Tibial nerve (tissue), 4 donors: ENCODE data around the gene TRAPPC3L. TPM values are rescaled to one million over a fixed set of nuclear protein-coding genes. Genes with fewer than 3 reads are reported as not detected.
"Not testable (repeated sequence)": the region's sequence is repeated elsewhere in the genome, so short reads cannot be mapped to it uniquely, and the experiment has no call there.

Experiments used
- DNase-seq, 2 donors: peaks; one replicate each; pipeline ENCODE4 v3.0.0-alpha.2; 2019; ENCODE audit warnings: low spot score in 2 of 2
- H3K27ac ChIP-seq, 4 donors: fragments of 200-600 bp; sonication (generic) in 3 of 4; one replicate each; pipeline ENCODE4 v1.5.1; 2017 to 2019; ENCODE audit warnings: mild to moderate bottlenecking in 1 of 4
- H3K27me3 ChIP-seq, 2 donors: fragments of 200-600 bp; sonication (generic) in 1 of 2; one replicate each; pipeline versions ENCODE4 v1.5.1 to v1.6.0; 2017 to 2019
- H3K36me3 ChIP-seq, 3 donors: fragments of 200-600 bp; sonication (generic); one replicate each; pipeline ENCODE4 v1.5.1; 2018 to 2019
- H3K4me1 ChIP-seq, 4 donors: fragments of 200-600 bp; sonication (generic) in 3 of 4; one replicate each; pipeline ENCODE4 v1.5.1; 2017 to 2019
- H3K4me3 ChIP-seq, 4 donors: fragments of 200-600 bp; sonication (generic) in 3 of 4; one replicate each; pipeline ENCODE4 v1.5.1; 2017 to 2019; ENCODE audit warnings: mild to moderate bottlenecking in 1 of 4, moderate library complexity in 1 of 4
- H3K9me3 ChIP-seq, 4 donors: fragments of 200-600 bp; sonication (generic) in 3 of 4; one replicate each; pipeline ENCODE4 v1.5.1; 2017 to 2019
- EP300 ChIP-seq, 2 donors: sonication (generic); formaldehyde crosslinking; IDR thresholded peaks; one replicate each; pipeline ENCODE4 v1.6.1; 2017; ENCODE audit warnings: antibody characterized with exemption in 2 of 2, mild to moderate bottlenecking in 1 of 2
- POLR2A ChIP-seq, 2 donors: fragments of 450-650 bp; IDR thresholded peaks; one replicate each; pipeline ENCODE4 v1.6.1; 2017; ENCODE audit warnings: antibody characterized with exemption in 2 of 2, mild to moderate bottlenecking in 2 of 2, moderate library complexity in 2 of 2
- WGBS, 2 donors: methylation state at CpG; one replicate each; pipeline ENCODE4 v1.1.5; 2018; 5-methylcytosine and 5-hydroxymethylcytosine counted together
- total RNA-seq, 4 donors: library from RNA; depleted of rRNA; stranded (reverse); fragments of >200 nt; gene quantifications; one replicate each; pipeline ENCODE4 v1.1.0, GENCODE V29; 2016
- TF ChIP-seq, protein P1 (sequence below), 5 experiments: fragments of 200-600 bp in 3 of 5; fragments of 450-650 bp in 2 of 5; sonication (generic) in 3 of 5; IDR thresholded peaks; one replicate each; pipeline ENCODE4 v1.5.1; 2016 to 2019; ENCODE audit warnings: antibody characterized with exemption in 5 of 5, mild to moderate bottlenecking in 3 of 5, moderate library complexity in 2 of 5

The TRAPPC3L gene
- total RNA-seq, 4 donors from 2014 or later: 0.21 TPM; not detected in 3

DNA sequence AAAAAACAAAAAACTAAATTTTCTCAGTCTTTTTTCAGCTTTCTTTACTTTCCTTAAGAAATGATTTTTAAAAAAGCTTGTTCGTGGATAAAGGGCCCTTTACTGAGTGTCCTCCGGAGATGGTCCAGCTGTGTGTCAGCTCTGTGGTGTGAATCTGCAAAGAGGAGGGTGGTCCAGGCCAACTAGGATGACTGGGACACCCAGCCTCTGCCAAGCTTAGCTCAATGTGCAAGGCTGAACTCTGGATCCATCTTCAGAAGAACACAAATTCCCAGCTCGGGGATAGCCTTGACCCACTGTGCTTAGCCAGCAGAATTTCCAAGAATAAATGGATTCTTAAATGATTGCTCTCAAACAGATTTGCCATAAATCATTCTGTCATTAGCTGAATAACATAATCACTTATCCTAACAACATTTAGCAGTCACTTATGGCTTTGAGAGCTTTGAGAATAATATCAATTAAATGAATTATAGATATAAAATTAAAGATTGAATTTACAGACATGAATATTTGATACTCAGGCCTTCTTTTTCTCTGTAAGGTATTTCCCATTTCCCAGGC, 48.3 kb downstream of the TRAPPC3L start:
- 34 to 41% methylated on average over 3 of the region's 3 CpGs for WGBS, 2 donors
- no peaks in the 10 kb centered on the region for H3K4me1 ChIP-seq
- H3K27ac ChIP-seq: no peak overlapping the region
- no peaks in the 10 kb centered on the region for H3K27me3 ChIP-seq
- no peaks in the 10 kb centered on the region for H3K9me3 ChIP-seq
- H3K4me3 ChIP-seq: no peak overlapping the region
- TF ChIP-seq EP300 (IDR thresholded peaks at IDR 0.05) (no peak), POLR2A (IDR thresholded peaks at IDR 0.05) (no peak)
- TF ChIP-seq, protein P1, sequence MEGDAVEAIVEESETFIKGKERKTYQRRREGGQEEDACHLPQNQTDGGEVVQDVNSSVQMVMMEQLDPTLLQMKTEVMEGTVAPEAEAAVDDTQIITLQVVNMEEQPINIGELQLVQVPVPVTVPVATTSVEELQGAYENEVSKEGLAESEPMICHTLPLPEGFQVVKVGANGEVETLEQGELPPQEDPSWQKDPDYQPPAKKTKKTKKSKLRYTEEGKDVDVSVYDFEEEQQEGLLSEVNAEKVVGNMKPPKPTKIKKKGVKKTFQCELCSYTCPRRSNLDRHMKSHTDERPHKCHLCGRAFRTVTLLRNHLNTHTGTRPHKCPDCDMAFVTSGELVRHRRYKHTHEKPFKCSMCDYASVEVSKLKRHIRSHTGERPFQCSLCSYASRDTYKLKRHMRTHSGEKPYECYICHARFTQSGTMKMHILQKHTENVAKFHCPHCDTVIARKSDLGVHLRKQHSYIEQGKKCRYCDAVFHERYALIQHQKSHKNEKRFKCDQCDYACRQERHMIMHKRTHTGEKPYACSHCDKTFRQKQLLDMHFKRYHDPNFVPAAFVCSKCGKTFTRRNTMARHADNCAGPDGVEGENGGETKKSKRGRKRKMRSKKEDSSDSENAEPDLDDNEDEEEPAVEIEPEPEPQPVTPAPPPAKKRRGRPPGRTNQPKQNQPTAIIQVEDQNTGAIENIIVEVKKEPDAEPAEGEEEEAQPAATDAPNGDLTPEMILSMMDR (IDR thresholded peaks at IDR 0.05): no peak
- DNase-seq: no peak
- no peaks in the 10 kb centered on the region for H3K36me3 ChIP-seq

DNA sequence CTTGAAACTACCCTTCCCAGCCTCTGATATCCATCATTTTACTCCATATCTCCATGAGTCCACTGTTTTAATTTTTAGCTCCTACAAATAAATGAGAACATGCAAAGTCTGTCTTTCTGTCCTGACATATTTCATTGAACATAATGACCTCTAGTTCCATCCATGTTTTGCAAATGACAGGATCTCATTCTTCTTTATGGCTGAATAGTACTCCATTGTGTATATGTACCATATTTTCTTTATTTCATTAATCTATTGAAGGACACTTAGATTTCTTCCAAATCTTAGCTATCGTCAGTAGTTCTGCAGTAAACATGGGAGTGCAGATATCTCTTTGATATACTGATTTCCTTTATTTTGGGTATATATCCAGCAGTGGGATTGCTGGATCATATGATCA, 50.3 kb downstream of the TRAPPC3L start:
- not testable (repeated sequence) for H3K9me3 ChIP-seq

DNA sequence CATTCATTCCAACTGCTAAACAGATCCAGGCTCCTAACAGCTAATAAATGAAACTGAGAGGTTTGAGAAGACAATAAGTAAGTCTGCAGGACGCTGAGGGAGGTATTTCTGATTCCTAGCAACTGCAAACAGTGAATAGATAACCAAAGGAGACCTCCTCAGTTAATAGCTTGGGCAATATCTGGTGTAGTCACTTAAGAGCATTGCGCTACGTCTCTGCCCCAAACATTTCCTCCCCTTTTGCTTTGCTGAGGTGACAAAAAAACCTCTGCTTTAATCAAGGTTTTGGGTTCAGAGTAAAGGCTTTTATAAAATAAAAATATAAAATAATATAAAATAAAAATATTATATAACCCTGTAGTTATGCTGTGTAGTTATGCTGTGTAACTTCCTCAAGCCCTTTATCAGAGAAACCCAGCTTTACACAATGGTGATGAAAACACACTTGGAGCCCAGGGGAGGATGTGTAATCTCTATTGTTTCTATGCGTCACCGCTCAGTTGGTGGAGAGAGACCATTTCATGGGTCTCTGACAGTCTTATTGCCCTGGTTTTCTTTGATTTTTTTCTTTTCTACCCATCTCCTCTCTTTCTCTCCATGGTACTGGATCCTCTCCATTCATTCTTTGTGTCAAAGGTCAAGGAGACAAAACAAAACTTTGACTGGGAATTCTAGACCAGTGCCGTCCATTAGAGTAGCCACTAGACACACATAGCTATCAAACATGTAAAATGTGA, 53.0 kb downstream of the TRAPPC3L start:
- 59 to 63% methylated on average over 6 of the region's 6 CpGs for WGBS, 2 donors

More for the DNA sequence above, 50.3 kb downstream of the TRAPPC3L start:
- H3K27me3 ChIP-seq, H3K27ac ChIP-seq, H3K4me1 ChIP-seq, H3K36me3 ChIP-seq, H3K4me3 ChIP-seq, DNase-seq: not testable (repeated sequence)
- WGBS, 2 donors: 97 to 100% methylated on average over 1 of the region's 1 CpG

DNA sequence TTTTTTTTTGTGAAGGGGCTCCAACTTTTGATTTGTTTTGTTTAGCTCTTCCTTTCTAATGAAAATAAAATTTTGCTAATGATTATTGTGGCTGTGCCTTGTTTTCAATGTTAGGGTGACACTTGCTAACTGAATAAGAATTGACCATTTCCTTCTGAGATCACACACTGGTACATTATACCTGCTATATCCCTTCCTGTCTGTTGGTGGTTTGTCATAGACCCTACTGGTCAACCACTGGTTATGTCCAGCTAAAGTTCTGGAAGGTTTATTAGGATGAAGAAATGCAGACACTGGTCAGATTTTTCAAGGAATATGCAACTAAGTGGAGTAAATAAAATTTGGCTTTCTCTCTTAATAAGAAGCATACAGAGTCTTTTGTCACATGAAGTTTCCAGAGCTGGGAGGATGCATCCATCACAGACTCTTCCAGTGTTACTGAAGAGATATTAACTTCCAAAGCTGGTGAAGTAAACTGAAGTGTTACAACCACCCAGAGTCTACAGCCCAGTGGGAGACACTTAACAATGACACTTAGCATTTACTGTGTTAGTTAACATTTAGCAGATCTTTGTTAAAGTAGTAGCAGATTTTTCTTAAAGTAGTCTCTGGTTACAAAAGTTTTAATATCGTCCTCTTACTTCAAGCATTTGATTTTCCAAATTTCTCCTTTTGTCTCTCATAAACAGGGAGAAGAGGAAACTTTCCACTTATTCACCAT, 53.7 kb downstream of the TRAPPC3L start:
- WGBS, 2 donors: 80 to 81% methylated on average over 1 of the region's 1 CpG
- TF ChIP-seq POLR2A (IDR thresholded peaks at IDR 0.05) (no peak), EP300 (IDR thresholded peaks at IDR 0.05) (no peak)
- TF ChIP-seq, protein P1 (IDR thresholded peaks at IDR 0.05): no peak
- no peaks in the 10 kb centered on the region for H3K27me3 ChIP-seq
- no peak for DNase-seq
- H3K4me3 ChIP-seq: no peak overlapping the region
- H3K27ac ChIP-seq: no peak overlapping the region
- no peaks in the 10 kb centered on the region for H3K36me3 ChIP-seq
- H3K4me1 ChIP-seq: no peaks in the 10 kb centered on the region
- H3K9me3 ChIP-seq: no peaks in the 10 kb centered on the region

More for the DNA sequence above, 53.0 kb downstream of the TRAPPC3L start:
- no peak overlapping the region for H3K27ac ChIP-seq
- no peak for DNase-seq
- no peaks in the 10 kb centered on the region for H3K4me1 ChIP-seq
- H3K9me3 ChIP-seq: no peaks in the 10 kb centered on the region
- H3K27me3 ChIP-seq: no peaks in the 10 kb centered on the region
- TF ChIP-seq EP300 (IDR thresholded peaks at IDR 0.05) (no peak), POLR2A (IDR thresholded peaks at IDR 0.05) (no peak)
- TF ChIP-seq, protein P1 (IDR thresholded peaks at IDR 0.05): no peak
- H3K36me3 ChIP-seq: no peaks in the 10 kb centered on the region
- no peak overlapping the region for H3K4me3 ChIP-seq

DNA sequence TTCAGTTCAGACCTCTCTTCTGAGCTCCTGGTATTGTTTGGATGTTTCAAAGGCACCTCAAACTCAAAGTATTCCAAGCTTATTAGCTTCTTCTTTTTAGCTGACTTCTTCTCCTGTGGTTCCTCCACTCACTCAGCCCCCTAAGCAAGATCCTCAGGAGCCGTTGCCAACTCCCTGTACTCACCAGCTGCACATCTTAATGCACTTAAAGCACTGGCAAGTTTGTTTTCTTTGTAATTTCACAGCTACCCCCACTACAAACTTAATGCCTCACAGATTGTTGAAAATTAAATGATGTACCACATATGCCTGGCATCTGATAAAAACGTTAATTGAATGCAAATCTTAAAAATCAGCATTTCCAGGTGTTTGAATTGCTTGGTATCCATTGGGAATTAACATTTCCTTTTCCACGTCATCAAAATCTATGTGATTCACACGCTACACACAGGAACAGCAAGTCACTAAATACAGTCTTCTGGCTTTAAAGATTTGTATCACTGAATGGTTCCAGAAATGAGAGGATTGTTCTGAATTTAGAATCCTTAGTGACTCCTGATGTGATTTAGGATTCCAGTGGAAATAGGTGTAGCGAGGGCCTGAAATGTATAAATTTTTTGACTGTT, 59.8 kb downstream of the TRAPPC3L start:
- H3K27me3 ChIP-seq: no peaks in the 10 kb centered on the region
- no peaks in the 10 kb centered on the region for H3K9me3 ChIP-seq
- H3K4me3 ChIP-seq: no peak overlapping the region
- no peak for DNase-seq
- H3K27ac ChIP-seq: no peak overlapping the region
- 61 to 62% methylated on average over 5 of the region's 5 CpGs for whole genome bisulfite sequencing, 2 donors
- TF ChIP-seq EP300 (IDR thresholded peaks at IDR 0.05) (no peak), POLR2A (IDR thresholded peaks at IDR 0.05) (no peak)
- TF ChIP-seq, protein P1 (IDR thresholded peaks at IDR 0.05): no peak
- H3K36me3 ChIP-seq: no peaks in the 10 kb centered on the region
- no peaks in the 10 kb centered on the region for H3K4me1 ChIP-seq
